Parathyroid adenoma (tissue), 2 donors: ENCODE data around the gene GRAMD2A.

ENCODE experiments used
- H2AFZ ChIP-seq: fragments of 300-600 bp; sonication (generic); one replicate; pipeline ENCODE4 v1.7.0; 2017; ENCODE audit warnings: antibody characterized with exemption, mild to moderate bottlenecking
- H3K27ac ChIP-seq: fragments of 300-600 bp; sonication (generic); one replicate; pipeline ENCODE4 v1.7.0; 2017
- H3K27me3 ChIP-seq: fragments of 300-600 bp; sonication (generic); one replicate; pipeline ENCODE4 v1.7.0; 2017; ENCODE audit warnings: low read length; ENCODE audit not compliant: control insufficient read depth, insufficient read depth
- H3K36me3 ChIP-seq: fragments of 300-600 bp; sonication (generic); one replicate; pipeline ENCODE4 v1.7.0; 2017; ENCODE audit warnings: low read length; ENCODE audit not compliant: control insufficient read depth, insufficient read depth
- H3K4me1 ChIP-seq: fragments of 300-600 bp; sonication (generic); one replicate; pipeline ENCODE4 v1.7.0; 2017; ENCODE audit warnings: control low read depth
- H3K4me2 ChIP-seq: fragments of 300-600 bp; sonication (generic); one replicate; pipeline ENCODE4 v1.7.0; 2017; ENCODE audit warnings: low read length
- H3K4me3 ChIP-seq: fragments of 300-600 bp; sonication (generic); one replicate; pipeline ENCODE4 v1.7.0; 2017; ENCODE audit warnings: low read depth, low read length
- H3K79me2 ChIP-seq: fragments of 300-600 bp; sonication (generic); one replicate; pipeline ENCODE4 v1.7.0; 2017; ENCODE audit warnings: control low read depth
- H3K9ac ChIP-seq: fragments of 300-600 bp; sonication (generic); one replicate; pipeline ENCODE4 v1.7.0; 2017; ENCODE audit warnings: mild to moderate bottlenecking
- H3K9me3 ChIP-seq: fragments of 300-600 bp; sonication (generic); one replicate; pipeline ENCODE4 v1.7.0; 2017; ENCODE audit warnings: low read length; ENCODE audit not compliant: control insufficient read depth
- CTCF ChIP-seq: fragments of 300-600 bp; sonication (generic); IDR thresholded peaks from one replicate; pipeline ENCODE4 v1.7.0; 2017; ENCODE audit warnings: antibody characterized with exemption, mild to moderate bottlenecking
- donor health status: primary hyperparathyroidism.

Gene GRAMD2A

GRCh38 chr15:72231833-72232478 is 34.4 kb upstream of the GRAMD2A start:
- peak overlapping the region; percentile 78 for H3K4me3 ChIP-seq
- peak overlapping the region; percentile 80 for H3K4me2 ChIP-seq
- H3K36me3 ChIP-seq, result no peaks in the 10 kb centered on the region
- peak overlapping the region; percentile 93 for H2AFZ ChIP-seq
- H3K4me1 ChIP-seq, result peaks cover 7% of the 10 kb centered on the region
- peak overlapping the region; percentile 85 for H3K27ac ChIP-seq
- H3K79me2 ChIP-seq, result peaks cover 7% of the 10 kb centered on the region
- no peaks in the 10 kb centered on the region for H3K9me3 ChIP-seq
- no peak for TF ChIP-seq CTCF
- no peak overlapping the region for H3K9ac ChIP-seq
- no peaks in the 10 kb centered on the region for H3K27me3 ChIP-seq

GRCh38 chr15:72231066-72231832 is 33.7 kb upstream of the GRAMD2A start, which contains the start of gene PKM:
TSS of gene PKM (minus strand) at chr15:72231190. CDS start at chr15:72219097, 12,093 bp downstream.
- Histone ChIP-seq H3K79me2 (peaks cover 10% of the 10 kb centered on the region), H3K4me1 (peaks cover 7% of the 10 kb centered on the region), H2AFZ (peak within 1 kb of the TSS; percentile 93), H3K4me3 (peak within 1 kb of the TSS; percentile 78), H3K9ac (peak within 1 kb of the TSS; percentile 46), H3K27ac (peak within 1 kb of the TSS; percentile 85), H3K36me3 (no peaks in the 10 kb centered on the region), H3K27me3 (no peaks in the 10 kb centered on the region), H3K4me2 (peak within 1 kb of the TSS; percentile 80), H3K9me3 (no peaks in the 10 kb centered on the region)
- no peak for TF ChIP-seq CTCF

- TF ChIP-seq CTCF, result no peak
- Histone ChIP-seq H3K9me3 (no peaks in the 10 kb centered on the region), H3K4me2 (peak overlapping the region; percentile 80), H3K4me3 (peak overlapping the region; percentile 78), H3K9ac (no peak overlapping the region), H3K4me1 (peaks cover 7% of the 10 kb centered on the region), H3K27ac (peak overlapping the region; percentile 85), H3K79me2 (peaks cover 16% of the 10 kb centered on the region), H3K36me3 (no peaks in the 10 kb centered on the region), H2AFZ (peak overlapping the region; percentile 93), H3K27me3 (no peaks in the 10 kb centered on the region)
Observed at GRCh38 chr15:72230197-72231065, 32.8 kb upstream of the GRAMD2A start.

GRCh38 chr15:72229947-72230196 is 32.3 kb upstream of the GRAMD2A start:
- no peaks in the 10 kb centered on the region for H3K9me3 ChIP-seq
- H3K27me3 ChIP-seq, result no peaks in the 10 kb centered on the region
- H3K4me1 ChIP-seq, result peaks cover 7% of the 10 kb centered on the region
- no peaks in the 10 kb centered on the region for H3K36me3 ChIP-seq
- peak overlapping the region; percentile 80 for H3K4me2 ChIP-seq
- H2AFZ ChIP-seq, result peak overlapping the region; percentile 93
- peaks cover 18% of the 10 kb centered on the region for H3K79me2 ChIP-seq
- peak overlapping the region; percentile 66 for H3K27ac ChIP-seq
- H3K9ac ChIP-seq, result no peak overlapping the region
- TF ChIP-seq CTCF, result no peak
- peak overlapping the region; percentile 78 for H3K4me3 ChIP-seq
